ENCODE results near the gene PEX13.
"Not testable (repeated sequence)": the region's sequence is repeated elsewhere in the genome, so short reads cannot be mapped to it uniquely, and the experiment has no call there.

Gene PEX13

GRCh38 chr2:61009355-61009754 is 8.2 kb upstream of the PEX13 start:
- no peak for DNase-seq (ENCODE audit: low read depth)

DNA sequence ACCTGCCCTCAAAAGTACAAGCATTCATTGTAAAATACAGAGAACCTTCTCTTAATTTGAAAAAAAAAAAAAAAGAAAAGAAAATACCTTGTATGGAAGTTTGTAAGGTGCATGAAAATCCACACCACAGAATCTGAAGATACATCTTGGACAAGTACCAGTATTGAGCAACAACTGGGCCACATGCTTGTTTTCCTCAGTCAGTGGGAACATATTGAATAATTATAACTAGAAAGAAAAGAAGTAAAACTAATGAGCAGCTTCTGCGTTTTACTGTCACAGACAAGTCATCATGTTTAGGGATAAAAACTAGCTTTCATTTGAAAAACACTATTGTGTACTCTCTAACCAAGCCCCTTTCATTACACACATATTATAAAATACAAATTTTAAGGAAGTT is 5.8 kb upstream of the PEX13 start:
- DNase-seq (ENCODE audit: low read depth): no peak

DNA sequence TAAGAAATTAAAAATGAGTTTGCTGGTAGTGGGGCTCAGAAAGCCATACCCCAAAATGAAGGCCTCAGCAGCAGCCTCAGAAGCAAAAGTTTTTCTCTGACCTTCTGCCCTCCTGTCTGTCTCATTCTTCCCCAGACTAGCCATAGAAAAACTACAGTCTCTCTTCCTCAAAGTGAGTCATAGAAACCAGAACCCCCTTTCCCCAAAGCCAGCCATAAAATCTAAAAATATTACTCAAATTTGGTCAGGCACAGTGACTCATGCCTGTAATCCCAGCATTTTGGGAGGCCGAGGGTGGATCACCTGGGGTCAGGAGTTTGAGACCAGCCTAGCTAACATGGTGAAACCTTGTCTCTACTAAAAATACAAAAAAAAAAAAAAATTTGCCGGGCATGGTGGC is 5.2 kb upstream of the PEX13 start:
- DNase-seq (ENCODE audit: low read depth): not testable (repeated sequence)

DNA sequence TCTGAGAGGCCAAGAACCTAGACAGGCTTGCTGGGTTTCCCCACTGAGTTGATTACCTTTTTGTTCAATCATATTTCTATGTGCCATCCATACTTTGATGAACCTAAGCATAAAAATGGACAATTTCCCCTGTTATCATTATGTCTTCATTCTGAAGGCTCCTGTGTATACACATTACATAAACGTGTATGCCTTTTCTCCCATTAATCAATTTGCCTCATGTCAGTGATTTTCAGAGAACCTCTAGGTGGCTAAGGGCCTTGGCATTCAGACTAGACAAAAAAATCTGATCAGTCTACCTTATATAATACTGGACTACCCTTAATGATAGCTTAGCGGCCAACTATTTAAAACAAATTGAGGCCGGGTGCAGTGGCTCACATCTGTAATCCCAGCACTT is 4.1 kb upstream of the PEX13 start:
- DNase-seq (ENCODE audit: low read depth): no peak

DNA sequence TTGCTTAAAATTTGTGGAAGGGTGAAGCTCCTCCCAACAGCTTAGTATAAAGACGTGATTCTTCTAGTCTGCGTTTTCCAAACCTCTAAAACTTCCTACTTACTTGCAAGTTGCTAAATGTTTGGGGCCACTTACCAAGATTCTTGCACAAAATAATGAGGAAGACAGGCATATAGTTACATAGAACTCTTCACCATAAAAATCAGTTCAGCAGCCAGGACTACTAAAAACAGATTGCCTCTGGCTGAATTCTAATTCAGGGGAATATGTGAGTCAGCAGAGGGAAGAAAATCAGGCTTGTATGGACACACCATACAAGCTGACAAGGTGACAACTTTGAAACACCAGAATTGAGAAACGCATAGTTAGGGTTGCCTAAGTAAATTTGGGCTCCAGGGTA is 2.8 kb upstream of the PEX13 start:
- DNase-seq (ENCODE audit: low read depth): no peak

GRCh38 chr2:61015976-61016375 is 1.5 kb upstream of the PEX13 start:
- DNase-seq (ENCODE audit: low read depth): no peak

DNA sequence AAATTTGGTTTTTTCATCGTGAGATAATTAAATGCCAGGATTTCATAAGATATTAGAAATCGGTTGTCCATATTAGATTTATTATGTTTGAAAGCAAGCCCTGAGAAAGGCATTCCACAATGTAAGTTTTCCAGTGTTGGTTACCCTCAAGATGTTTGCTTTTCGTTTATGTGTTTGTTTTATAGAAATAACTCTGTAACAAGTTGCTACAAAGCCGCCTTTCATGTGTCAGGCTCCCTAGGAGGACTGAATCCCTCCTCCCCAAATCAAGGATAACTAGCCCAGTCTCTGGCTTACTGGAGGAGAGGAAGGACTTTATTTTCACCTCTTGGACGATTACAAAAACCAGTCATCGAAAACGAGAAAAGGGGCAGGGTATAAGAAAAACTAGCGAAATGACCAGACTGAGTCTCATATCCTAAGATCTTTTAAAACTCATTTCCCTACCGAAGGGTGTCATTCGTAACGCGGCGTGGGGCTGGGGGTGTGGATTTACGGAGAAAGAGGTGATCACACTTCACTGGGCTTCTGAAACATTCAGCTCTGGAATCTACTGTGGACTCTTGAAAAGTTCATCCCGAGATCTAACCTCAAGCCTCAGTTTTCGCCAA is 1.0 kb upstream of the PEX13 start:
- DNase-seq (ENCODE audit: low read depth): no peak

- peak; percentile 24 for DNase-seq (ENCODE audit: low read depth)
Observed at GRCh38 chr2:61017003-61017555, 441 bp upstream of the PEX13 start.

DNA sequence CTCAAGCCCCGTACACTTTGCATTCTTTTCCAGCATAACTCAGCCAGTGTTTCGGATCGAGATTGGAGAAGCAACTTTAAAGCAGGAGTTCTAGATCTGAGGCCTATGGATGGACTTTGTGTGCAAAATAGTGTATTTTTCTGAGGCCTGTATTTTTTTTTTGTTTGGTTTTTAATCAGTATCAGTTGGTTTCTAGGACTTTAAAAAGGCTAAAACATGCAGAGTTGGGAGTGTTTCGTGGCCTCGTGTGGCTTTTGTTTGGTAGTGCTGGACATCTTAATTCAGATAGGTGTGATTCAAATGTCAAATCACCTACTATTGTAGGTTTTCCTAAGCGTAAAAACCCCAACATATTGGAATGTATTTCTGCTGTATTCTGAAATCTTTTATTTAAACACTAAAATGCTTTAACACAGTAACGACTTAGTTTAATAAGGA is 817 bp downstream of the PEX13 start:
- no peak for DNase-seq (ENCODE audit: low read depth)

GRCh38 chr2:61018798-61019197 is 1.3 kb downstream of the PEX13 start:
- DNase-seq (ENCODE audit: low read depth): no peak

DNA sequence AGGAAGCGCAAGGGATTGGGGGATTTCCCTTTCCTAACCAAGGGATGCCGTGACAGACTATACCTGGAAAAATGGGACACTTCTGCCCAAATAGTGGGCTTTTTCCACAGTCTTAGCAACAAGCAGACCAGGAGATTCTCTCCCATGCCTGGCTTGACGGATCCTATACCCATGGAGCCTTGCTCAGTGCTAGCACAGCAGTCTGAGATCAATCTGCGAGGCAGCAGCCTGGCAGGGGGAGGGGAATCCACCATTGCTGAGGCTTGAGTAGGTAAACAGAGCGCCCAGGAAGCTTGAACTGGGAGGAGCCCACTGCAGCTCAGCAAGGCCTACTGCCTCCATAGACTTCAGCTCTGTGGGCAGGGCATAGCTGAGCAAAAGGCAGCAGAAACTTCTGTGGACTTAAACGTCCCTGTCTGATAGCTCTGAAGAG is 3.7 kb downstream of the PEX13 start:
- no peak for DNase-seq (ENCODE audit: low read depth)

DNA sequence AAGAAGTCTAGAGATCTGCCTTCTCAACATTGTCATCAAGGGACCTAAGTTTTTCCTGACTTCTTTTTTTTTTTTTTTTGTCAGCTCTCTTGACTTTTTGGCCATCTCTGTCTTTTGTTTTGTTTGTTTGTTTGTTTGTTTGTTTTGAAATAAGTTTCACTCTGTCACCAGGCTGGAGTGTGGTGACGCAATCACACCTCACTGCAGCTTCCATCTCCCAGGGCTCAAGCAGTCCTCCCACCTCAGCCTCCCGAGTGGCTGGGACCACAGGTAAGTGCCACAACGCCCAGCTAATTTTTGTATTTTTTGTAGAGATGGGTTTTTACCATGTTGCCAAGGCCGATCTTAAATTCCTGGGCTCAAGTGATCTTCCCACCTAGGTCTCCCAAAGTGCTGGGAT is 6.2 kb downstream of the PEX13 start:
- no peak for DNase-seq (ENCODE audit: low read depth)

DNA sequence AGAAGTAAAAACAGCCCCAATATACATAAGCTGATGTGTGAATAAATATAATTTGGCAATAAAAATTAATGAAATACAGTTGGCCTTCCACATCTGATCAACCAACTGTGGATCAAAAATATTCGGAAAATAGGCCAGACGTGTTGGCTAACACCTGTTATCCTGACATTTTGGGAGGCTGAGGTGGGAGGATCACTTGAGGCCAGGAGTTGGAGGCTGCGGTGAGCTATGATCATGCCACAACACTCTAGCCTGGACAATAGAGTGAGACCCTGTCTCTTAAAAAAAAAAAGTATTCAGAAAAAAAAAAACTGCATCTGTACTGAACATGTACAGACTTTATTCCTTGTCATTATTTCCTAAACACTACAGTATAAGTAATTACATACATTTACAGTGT is 12.0 kb downstream of the PEX13 start:
- DNase-seq (ENCODE audit: low read depth): no peak

DNA sequence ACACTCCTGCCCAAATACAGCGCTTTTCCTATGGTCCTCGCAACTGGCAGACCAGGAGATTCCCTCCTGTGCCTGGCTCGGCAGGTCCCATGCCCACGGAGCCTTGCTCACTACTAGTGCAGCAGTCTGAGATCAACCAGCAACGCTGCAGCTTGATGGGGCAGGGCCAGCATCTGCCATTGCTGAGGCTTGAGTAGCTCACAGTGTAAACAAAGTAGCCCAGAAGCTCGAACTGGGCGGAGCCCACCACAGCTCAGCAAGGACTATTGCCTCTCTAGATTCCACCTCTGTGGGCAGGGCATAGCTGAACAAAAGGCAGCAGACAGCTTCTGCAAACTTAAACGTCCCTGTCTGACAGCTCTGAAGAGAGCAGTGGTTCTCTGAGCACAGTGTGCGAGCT is 17.1 kb downstream of the PEX13 start:
- not testable (repeated sequence) for DNase-seq (ENCODE audit: low read depth)

DNA sequence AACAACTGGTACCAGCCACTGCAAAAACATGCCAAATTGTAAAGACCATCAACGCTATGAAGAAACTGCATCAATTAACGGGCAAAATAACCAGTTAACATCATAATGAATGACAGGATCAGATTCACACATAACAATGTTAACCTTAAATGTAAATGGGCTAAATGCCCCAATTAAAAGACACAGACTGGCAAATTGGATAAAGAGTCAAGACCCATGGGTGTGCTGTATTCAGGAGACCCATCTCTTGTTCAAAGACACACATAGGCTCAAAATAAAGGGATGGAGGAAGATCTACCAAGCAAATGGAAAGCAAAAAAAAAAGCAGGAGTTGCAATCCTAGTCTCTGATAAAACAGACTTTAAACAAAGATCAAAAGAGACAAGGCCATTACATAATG is 19.1 kb downstream of the PEX13 start:
- not testable (repeated sequence) for DNase-seq (ENCODE audit: low read depth)

DNA sequence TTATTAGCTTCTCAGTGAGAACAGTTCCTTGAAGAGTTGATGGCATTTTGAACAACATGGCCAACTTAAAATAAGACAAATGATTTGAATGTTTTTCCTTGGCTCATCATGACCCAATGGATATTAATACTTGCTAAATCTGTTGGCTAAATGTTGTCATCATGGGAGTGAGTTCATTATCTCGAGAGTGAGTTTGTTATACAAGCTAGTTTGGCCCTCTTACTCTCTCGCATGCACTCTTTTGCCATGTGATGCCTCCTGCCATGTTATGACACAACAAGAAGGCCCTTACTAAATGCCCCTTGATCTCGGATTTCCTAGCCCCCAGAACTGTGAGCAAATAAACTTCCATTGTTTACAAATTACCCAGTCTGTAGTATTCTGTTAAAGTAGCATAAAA is 25.3 kb downstream of the PEX13 start:
- no peak for DNase-seq (ENCODE audit: low read depth)

- DNase-seq (ENCODE audit: low read depth): no peak
Observed at GRCh38 chr2:61044636-61045035, 27.1 kb downstream of the PEX13 start.

DNA sequence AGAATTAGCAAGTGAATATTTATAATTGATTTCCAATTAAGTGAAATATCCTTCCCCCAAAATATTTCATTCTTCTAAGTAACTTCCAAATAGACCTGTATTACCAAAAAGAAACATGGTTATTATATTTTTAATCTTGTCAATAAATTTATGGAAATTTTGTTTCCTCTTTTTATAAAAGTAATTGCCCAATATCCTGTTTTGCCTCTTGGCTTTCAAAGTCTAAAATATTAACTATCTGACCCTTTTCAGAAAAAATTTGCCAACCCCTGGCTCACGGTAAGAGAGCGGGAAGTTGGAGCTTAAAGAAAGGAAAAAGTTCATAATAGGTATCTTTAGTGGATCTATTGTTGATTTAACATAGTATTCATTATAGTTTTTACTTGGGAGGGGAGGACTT is 27.7 kb downstream of the PEX13 start:
- DNase-seq (ENCODE audit: low read depth): no peak

DNA sequence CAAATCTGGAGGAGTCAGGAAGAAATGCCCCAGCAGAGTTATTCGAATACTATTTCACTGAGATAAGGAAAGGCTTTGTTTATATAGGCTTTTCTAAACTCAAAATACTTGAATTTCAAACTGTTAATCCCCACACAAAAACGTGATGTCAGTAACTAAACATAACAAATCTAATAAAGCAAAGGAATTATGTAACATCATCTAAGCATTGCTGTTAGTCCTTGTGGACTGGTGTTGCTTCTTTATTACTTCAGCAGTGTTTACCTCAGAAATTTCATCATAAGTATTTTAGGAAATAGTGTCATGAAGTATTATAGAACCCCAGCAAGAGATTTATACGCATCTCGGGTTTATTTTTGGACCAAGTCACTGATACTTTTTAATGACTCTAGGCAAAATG is 28.5 kb downstream of the PEX13 start:
- DNase-seq (ENCODE audit: low read depth): no peak

DNA sequence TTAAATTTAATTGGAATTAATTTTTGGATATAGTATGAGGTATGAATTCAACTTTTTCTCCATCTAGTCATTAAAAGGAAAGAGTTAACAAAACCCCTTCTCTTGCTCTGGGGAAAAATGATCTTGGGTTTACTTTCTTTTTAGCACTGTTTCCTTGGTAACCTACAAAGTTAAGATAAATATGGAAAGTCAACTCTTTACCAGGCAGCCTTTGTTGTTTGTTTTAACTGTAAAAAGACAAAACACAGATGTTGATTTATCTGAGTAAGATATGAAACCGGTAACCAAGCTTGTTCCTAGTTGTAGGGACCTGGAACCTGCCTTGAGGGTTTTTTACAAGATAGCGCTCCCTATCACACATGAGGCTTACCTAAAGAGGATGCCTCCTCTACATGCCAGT is 38.0 kb downstream of the PEX13 start:
- DNase-seq (ENCODE audit: low read depth): no peak

DNA sequence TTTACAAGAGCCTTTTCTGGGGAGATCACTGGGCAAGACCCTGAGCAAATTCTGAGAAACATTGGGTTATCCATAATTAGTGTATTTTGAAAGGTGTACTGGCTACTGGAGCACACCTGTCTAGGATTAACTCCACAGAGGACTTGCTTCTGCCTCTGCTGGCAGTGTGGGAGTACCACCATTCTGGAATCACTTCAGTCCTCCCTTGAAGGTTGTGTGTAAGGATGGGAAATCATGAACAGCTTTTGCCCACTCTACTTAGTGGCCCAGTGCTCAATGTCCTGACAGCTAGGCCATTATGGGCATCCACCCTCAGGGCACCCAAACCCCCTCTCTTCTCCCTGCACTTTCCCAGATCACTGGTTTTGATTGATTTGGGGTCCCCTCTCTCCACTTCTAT is 40.0 kb downstream of the PEX13 start:
- DNase-seq (ENCODE audit: low read depth): no peak

GRCh38 chr2:61059382-61059781 is 41.9 kb downstream of the PEX13 start:
- DNase-seq (ENCODE audit: low read depth): no peak

GRCh38 chr2:61065714-61066709 is 48.5 kb downstream of the PEX13 start, which contains the start of gene SANBR:
TSS of gene SANBR (plus strand) at chr2:61065871. CDS start at chr2:61070351, 4,480 bp downstream.
- peak; percentile 39 for DNase-seq (ENCODE audit: low read depth)
